A549 (cell line): ENCODE results near the gene PPP1R37.

Experiments used
- CEBPB ChIP-seq, 2 experiments: fragments of >200 bp in 1 of 2; sonication (Bioruptor Twin) in 1 of 2; formaldehyde crosslinking in 1 of 2; IDR thresholded peaks; 2 replicates each; pipeline ENCODE4 v1.6.1; 2012 to 2016
- CTCF ChIP-seq: fragments of >200 bp; sonication (Bioruptor Twin); formaldehyde crosslinking; IDR thresholded peaks from 3 replicates; pipeline ENCODE4 v1.5.1; 2016
- EP300 ChIP-seq, 2 experiments: fragments of >200 bp; sonication (Bioruptor Twin); formaldehyde crosslinking; IDR thresholded peaks; 2 replicates in 1 of 2; 3 replicates in 1 of 2; pipeline ENCODE4 v1.6.1; 2016 to 2017
- FOSL2 ChIP-seq, 2 experiments: fragments of 450-650 bp in 1 of 2; fragments of >200 bp in 1 of 2; sonication (Bioruptor Twin) in 1 of 2; formaldehyde crosslinking; IDR thresholded peaks; 2 replicates each; pipeline versions ENCODE4 v1.5.0 to v1.6.1; 2016 to 2020; ENCODE audit warnings: mild to moderate bottlenecking in 1 of 2, moderate library complexity in 1 of 2
- GATA3 ChIP-seq: IDR thresholded peaks from 2 replicates; pipeline ENCODE4 v1.6.1; 2012; ENCODE audit warnings: borderline replicate concordance
- POLR2A ChIP-seq: IDR thresholded peaks from 2 replicates; pipeline ENCODE4 v1.6.1; 2012; ENCODE audit warnings: mild to moderate bottlenecking, low read length

- TF ChIP-seq CTCF (no peak), POLR2A (no peak), GATA3 (no peak), EP300 (IDR thresholded peaks at IDR 0.05) (no peak), FOSL2 (IDR thresholded peaks at IDR 0.05) (no peak), FOSL2 (CRISPR knock-in tag; IDR thresholded peaks at IDR 0.05) (no peak), CEBPB (IDR thresholded peaks at IDR 0.05) (no peak)
Observed at GRCh38 chr19:45069056-45069455, 23.9 kb upstream of the PPP1R37 start.
